Measurements from ENCODE around the gene CAMK2G.

CAMK2G gene

DNA sequence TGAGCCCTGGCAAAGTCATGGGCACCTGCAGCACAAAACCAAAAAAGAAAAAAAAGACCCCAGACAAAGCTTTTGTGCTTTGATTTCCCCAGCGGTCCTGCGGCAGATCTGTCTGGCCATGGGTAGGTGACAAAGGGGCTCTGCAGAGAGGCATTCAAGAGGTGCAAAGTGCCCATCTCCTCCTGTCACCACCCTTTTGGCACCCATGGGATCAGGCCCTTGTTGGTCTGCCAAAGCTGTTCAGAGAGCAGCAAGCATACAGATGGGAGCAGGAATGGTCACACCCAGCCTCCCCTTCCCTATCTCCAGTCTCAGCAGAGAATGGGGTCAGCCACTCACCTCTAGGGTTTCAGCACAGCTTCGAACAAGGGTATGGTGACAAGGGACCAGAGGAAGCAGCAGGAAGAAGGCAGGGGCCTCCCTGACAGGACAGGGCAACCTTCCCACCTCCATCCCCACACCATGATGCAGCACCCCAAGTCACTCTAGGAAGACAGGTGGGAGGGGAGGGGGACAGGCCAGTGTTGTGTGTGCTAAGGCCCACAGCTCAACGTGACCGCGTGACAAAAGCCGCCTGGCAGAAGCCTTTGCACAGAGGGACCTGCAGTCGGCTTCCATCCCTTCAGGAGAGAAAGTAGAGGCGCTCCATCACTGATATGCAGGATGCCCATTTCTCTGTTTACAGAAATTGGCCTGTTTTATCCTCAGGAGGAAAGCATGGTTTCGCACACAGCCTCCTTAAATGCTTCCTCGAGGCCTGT, 6.3 kb downstream of the CAMK2G start:
- no peak for ATAC-seq
- no peak for TF ChIP-seq RARB (CRISPR knock-in tag; IDR thresholded peaks at IDR 0.05)
- no peak for TF ChIP-seq TCF4 (CRISPR knock-in tag; IDR thresholded peaks at IDR 0.05; ENCODE audit: borderline replicate concordance)
- TF ChIP-seq ZNF8 (CRISPR knock-in tag; IDR thresholded peaks at IDR 0.05) = no peak
- no peak for TF ChIP-seq ARNTL (CRISPR knock-in tag; IDR thresholded peaks at IDR 0.05; ENCODE audit: borderline replicate concordance, low read depth)
- TF ChIP-seq, protein P1, sequence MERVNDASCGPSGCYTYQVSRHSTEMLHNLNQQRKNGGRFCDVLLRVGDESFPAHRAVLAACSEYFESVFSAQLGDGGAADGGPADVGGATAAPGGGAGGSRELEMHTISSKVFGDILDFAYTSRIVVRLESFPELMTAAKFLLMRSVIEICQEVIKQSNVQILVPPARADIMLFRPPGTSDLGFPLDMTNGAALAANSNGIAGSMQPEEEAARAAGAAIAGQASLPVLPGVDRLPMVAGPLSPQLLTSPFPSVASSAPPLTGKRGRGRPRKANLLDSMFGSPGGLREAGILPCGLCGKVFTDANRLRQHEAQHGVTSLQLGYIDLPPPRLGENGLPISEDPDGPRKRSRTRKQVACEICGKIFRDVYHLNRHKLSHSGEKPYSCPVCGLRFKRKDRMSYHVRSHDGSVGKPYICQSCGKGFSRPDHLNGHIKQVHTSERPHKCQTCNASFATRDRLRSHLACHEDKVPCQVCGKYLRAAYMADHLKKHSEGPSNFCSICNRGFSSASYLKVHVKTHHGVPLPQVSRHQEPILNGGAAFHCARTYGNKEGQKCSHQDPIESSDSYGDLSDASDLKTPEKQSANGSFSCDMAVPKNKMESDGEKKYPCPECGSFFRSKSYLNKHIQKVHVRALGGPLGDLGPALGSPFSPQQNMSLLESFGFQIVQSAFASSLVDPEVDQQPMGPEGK (CRISPR knock-in tag; IDR thresholded peaks at IDR 0.05; ENCODE audit: borderline replicate concordance) = no peak
- no peak for TF ChIP-seq ZNF565 (CRISPR knock-in tag; conservative IDR thresholded peaks at IDR 0.05; ENCODE audit: low read depth)
- TF ChIP-seq, protein P2, sequence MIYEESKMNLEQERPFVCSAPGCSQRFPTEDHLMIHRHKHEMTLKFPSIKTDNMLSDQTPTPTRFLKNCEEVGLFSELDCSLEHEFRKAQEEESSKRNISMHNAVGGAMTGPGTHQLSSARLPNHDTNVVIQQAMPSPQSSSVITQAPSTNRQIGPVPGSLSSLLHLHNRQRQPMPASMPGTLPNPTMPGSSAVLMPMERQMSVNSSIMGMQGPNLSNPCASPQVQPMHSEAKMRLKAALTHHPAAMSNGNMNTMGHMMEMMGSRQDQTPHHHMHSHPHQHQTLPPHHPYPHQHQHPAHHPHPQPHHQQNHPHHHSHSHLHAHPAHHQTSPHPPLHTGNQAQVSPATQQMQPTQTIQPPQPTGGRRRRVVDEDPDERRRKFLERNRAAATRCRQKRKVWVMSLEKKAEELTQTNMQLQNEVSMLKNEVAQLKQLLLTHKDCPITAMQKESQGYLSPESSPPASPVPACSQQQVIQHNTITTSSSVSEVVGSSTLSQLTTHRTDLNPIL (CRISPR knock-in tag; IDR thresholded peaks at IDR 0.05; ENCODE audit: low read depth) = no peak
- no peak for TF ChIP-seq BACH2 (CRISPR knock-in tag; IDR thresholded peaks at IDR 0.05; ENCODE audit: borderline replicate concordance)
- no peak for TF ChIP-seq ESRRG (CRISPR knock-in tag; IDR thresholded peaks at IDR 0.05)
- TF ChIP-seq TOX (CRISPR knock-in tag; IDR thresholded peaks at IDR 0.05; ENCODE audit: borderline replicate concordance) = no peak
- TF ChIP-seq, protein P3, sequence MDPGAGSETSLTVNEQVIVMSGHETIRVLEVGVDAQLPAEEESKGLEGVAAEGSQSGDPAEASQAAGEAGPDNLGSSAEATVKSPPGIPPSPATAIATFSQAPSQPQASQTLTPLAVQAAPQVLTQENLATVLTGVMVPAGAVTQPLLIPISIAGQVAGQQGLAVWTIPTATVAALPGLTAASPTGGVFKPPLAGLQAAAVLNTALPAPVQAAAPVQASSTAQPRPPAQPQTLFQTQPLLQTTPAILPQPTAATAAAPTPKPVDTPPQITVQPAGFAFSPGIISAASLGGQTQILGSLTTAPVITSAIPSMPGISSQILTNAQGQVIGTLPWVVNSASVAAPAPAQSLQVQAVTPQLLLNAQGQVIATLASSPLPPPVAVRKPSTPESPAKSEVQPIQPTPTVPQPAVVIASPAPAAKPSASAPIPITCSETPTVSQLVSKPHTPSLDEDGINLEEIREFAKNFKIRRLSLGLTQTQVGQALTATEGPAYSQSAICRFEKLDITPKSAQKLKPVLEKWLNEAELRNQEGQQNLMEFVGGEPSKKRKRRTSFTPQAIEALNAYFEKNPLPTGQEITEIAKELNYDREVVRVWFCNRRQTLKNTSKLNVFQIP (CRISPR knock-in tag; IDR thresholded peaks at IDR 0.05; ENCODE audit: borderline replicate concordance, low read depth) = no peak
- TF ChIP-seq, protein P4, sequence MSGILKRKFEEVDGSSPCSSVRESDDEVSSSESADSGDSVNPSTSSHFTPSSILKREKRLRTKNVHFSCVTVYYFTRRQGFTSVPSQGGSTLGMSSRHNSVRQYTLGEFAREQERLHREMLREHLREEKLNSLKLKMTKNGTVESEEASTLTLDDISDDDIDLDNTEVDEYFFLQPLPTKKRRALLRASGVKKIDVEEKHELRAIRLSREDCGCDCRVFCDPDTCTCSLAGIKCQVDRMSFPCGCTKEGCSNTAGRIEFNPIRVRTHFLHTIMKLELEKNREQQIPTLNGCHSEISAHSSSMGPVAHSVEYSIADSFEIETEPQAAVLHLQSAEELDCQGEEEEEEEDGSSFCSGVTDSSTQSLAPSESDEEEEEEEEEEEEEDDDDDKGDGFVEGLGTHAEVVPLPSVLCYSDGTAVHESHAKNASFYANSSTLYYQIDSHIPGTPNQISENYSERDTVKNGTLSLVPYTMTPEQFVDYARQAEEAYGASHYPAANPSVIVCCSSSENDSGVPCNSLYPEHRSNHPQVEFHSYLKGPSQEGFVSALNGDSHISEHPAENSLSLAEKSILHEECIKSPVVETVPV (CRISPR knock-in tag; IDR thresholded peaks at IDR 0.05) = no peak
- TF ChIP-seq GLIS3 (CRISPR knock-in tag; IDR thresholded peaks at IDR 0.05) = no peak
- TF ChIP-seq OSR1 (CRISPR knock-in tag; IDR thresholded peaks at IDR 0.05) = no peak

DNA sequence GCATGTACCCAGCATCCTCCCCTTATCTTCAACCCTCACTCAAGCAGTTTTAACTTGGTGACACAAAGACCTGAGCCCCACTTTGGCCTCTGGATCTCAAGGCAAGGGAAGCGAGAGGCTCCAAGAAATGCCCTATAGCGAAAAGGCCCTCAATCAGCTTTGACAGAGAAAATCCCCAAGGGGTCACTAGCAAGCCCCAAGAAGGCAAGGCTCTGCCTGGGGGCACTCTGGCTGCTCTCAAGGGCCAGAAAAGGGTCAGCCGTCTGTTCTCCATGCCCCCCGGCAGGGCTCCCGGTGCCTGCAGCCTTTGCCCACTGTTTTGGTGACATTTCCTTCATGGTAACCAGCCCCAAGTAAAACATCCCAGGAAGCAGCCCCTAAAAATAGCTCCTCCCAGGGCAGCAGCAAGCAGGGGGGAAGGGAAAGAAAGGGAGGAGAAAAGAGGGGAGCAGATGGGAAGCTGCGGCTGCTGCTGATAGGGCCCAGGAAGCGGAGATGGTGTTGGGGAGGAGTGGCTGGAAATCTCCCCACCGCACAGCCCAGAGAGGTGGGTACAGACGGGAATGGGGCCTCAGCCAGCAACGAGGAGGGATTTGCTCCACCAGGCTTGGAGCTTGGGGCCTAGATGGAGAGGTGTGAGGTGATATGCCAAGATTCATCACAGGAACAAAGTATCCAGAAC, 7.1 kb downstream of the CAMK2G start:
- TF ChIP-seq, protein P5, sequence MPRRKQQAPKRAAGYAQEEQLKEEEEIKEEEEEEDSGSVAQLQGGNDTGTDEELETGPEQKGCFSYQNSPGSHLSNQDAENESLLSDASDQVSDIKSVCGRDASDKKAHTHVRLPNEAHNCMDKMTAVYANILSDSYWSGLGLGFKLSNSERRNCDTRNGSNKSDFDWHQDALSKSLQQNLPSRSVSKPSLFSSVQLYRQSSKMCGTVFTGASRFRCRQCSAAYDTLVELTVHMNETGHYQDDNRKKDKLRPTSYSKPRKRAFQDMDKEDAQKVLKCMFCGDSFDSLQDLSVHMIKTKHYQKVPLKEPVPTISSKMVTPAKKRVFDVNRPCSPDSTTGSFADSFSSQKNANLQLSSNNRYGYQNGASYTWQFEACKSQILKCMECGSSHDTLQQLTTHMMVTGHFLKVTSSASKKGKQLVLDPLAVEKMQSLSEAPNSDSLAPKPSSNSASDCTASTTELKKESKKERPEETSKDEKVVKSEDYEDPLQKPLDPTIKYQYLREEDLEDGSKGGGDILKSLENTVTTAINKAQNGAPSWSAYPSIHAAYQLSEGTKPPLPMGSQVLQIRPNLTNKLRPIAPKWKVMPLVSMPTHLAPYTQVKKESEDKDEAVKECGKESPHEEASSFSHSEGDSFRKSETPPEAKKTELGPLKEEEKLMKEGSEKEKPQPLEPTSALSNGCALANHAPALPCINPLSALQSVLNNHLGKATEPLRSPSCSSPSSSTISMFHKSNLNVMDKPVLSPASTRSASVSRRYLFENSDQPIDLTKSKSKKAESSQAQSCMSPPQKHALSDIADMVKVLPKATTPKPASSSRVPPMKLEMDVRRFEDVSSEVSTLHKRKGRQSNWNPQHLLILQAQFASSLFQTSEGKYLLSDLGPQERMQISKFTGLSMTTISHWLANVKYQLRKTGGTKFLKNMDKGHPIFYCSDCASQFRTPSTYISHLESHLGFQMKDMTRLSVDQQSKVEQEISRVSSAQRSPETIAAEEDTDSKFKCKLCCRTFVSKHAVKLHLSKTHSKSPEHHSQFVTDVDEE (CRISPR knock-in tag; IDR thresholded peaks at IDR 0.05) = no peak
- TF ChIP-seq ESRRG (CRISPR knock-in tag; IDR thresholded peaks at IDR 0.05) (no peak), ISL1 (CRISPR knock-in tag; IDR thresholded peaks at IDR 0.05) (no peak), SNAI2 (CRISPR knock-in tag; IDR thresholded peaks at IDR 0.05) (no peak), ZFP30 (CRISPR knock-in tag; IDR thresholded peaks at IDR 0.05) (no peak), BACH2 (CRISPR knock-in tag; IDR thresholded peaks at IDR 0.05; ENCODE audit: borderline replicate concordance) (no peak), CSDC2 (CRISPR knock-in tag; IDR thresholded peaks at IDR 0.05) (no peak), TOX (CRISPR knock-in tag; IDR thresholded peaks at IDR 0.05; ENCODE audit: borderline replicate concordance) (no peak), RARB (CRISPR knock-in tag; IDR thresholded peaks at IDR 0.05) (no peak), ZNF70 (CRISPR knock-in tag; IDR thresholded peaks at IDR 0.05) (no peak), ZC3H10 (CRISPR knock-in tag; IDR thresholded peaks at IDR 0.05) (no peak), ZNF8 (CRISPR knock-in tag; IDR thresholded peaks at IDR 0.05) (no peak), ARNTL (CRISPR knock-in tag; IDR thresholded peaks at IDR 0.05; ENCODE audit: borderline replicate concordance, low read depth) (no peak), PPARA (CRISPR knock-in tag; IDR thresholded peaks at IDR 0.05; ENCODE audit: borderline replicate concordance) (no peak), TCF4 (CRISPR knock-in tag; IDR thresholded peaks at IDR 0.05; ENCODE audit: borderline replicate concordance) (no peak), OSR1 (CRISPR knock-in tag; IDR thresholded peaks at IDR 0.05) (no peak)
- TF ChIP-seq, protein P3 (CRISPR knock-in tag; IDR thresholded peaks at IDR 0.05; ENCODE audit: borderline replicate concordance, low read depth) = no peak
- TF ChIP-seq, protein P1 (CRISPR knock-in tag; IDR thresholded peaks at IDR 0.05; ENCODE audit: borderline replicate concordance) = no peak
- TF ChIP-seq, protein P4 (CRISPR knock-in tag; IDR thresholded peaks at IDR 0.05) = no peak
- ATAC-seq = no peak
